NCI-H82 treated with DMSO at 0.1 percent for 48 hours (cell line): ENCODE measurements around the gene PHKA1.
"Not testable (repeated sequence)": the region's sequence is repeated elsewhere in the genome, so short reads cannot be mapped to it uniquely, and the experiment has no call there.

Experiments
- DNase-seq: peaks from one replicate; lab custom pipeline; 2025; ENCODE audit not compliant: unreplicated experiment; lab: John Stamatoyannopoulos, UW

The PHKA1 gene

GRCh38 chrX:72713599-72714477 is at the start of gene PHKA1:
TSS of gene PHKA1 (minus strand) at chrX:72714306. CDS start at chrX:72713880, 426 bp downstream.
- DNase-seq: peak; percentile 46

GRCh38 chrX:72760454-72760853 is 46.3 kb upstream of the PHKA1 start:
- DNase-seq: not testable (repeated sequence)

- not testable (repeated sequence) for DNase-seq
Measured at GRCh38 chrX:72748545-72748944, 34.4 kb upstream of the PHKA1 start.

- DNase-seq: not testable (repeated sequence)
Measured at GRCh38 chrX:72745546-72745945, 31.4 kb upstream of the PHKA1 start.

GRCh38 chrX:72735561-72735960 is 21.5 kb upstream of the PHKA1 start:
- no peak for DNase-seq

GRCh38 chrX:72733636-72734035 is 19.5 kb upstream of the PHKA1 start:
- not testable (repeated sequence) for DNase-seq

- no peak for DNase-seq
Measured at GRCh38 chrX:72727846-72728245, 13.7 kb upstream of the PHKA1 start.

- DNase-seq: no peak
Measured at GRCh38 chrX:72716766-72717165, 2.7 kb upstream of the PHKA1 start.

- no peak for DNase-seq
Measured at GRCh38 chrX:72715546-72715945, 1.4 kb upstream of the PHKA1 start.

- peak; percentile 46 for DNase-seq
Measured at GRCh38 chrX:72714478-72714916, 391 bp upstream of the PHKA1 start.

- DNase-seq: no peak
Measured at GRCh38 chrX:72713130-72713529, 976 bp downstream of the PHKA1 start.

GRCh38 chrX:72712094-72712755 is 1.9 kb downstream of the PHKA1 start:
- no peak for DNase-seq

- no peak for DNase-seq
Measured at GRCh38 chrX:72705814-72706213, 8.3 kb downstream of the PHKA1 start.

- DNase-seq: no peak
Measured at GRCh38 chrX:72705111-72705510, 9.0 kb downstream of the PHKA1 start.

- DNase-seq: no peak
Measured at GRCh38 chrX:72694170-72694569, 19.9 kb downstream of the PHKA1 start.

- no peak for DNase-seq
Measured at GRCh38 chrX:72693477-72693876, 20.6 kb downstream of the PHKA1 start.

GRCh38 chrX:72687396-72687795 is 26.7 kb downstream of the PHKA1 start:
- no peak for DNase-seq

GRCh38 chrX:72685810-72686456 is 28.2 kb downstream of the PHKA1 start:
- no peak for DNase-seq

- no peak for DNase-seq
Measured at GRCh38 chrX:72685018-72685417, 29.1 kb downstream of the PHKA1 start.

- DNase-seq: no peak
Measured at GRCh38 chrX:72683631-72684030, 30.5 kb downstream of the PHKA1 start.

- no peak for DNase-seq
Measured at GRCh38 chrX:72676465-72676864, 37.6 kb downstream of the PHKA1 start.

- not testable (repeated sequence) for DNase-seq
Measured at GRCh38 chrX:72673951-72674350, 40.2 kb downstream of the PHKA1 start.
